PFSK-1 (cell line): ENCODE results near the gene MCM6.

Experiments
- FOXP2 ChIP-seq: optimal IDR thresholded peaks from 2 replicates; pipeline ENCODE3; 2011; ENCODE audit warnings: borderline replicate concordance, control low read depth, inconsistent platforms; ENCODE audit not compliant: insufficient read depth; ENCODE audit errors: extremely low read length, extremely low read depth
- POLR2AphosphoS5 ChIP-seq: IDR thresholded peaks from 2 replicates; pipeline ENCODE4 v1.6.1; 2012; ENCODE audit warnings: low read depth, mild to moderate bottlenecking, control low read depth, low read length, moderate library complexity
- REST ChIP-seq, 2 experiments: IDR thresholded peaks; 2 replicates each; pipeline versions ENCODE4 v1.6.1 to v1.8.0; 2011 to 2012; ENCODE audit warnings: low read depth in 2 of 2, low read length in 2 of 2, control low read depth in 1 of 2, inconsistent platforms in 1 of 2, mild to moderate bottlenecking in 1 of 2, moderate library complexity in 1 of 2; ENCODE audit not compliant: insufficient read depth in 1 of 2
- SIN3A ChIP-seq: IDR thresholded peaks from 2 replicates; pipeline ENCODE4 v1.6.1; 2012; ENCODE audit warnings: mild to moderate bottlenecking, low read length, moderate library complexity, borderline replicate concordance; ENCODE audit not compliant: insufficient read depth
- TAF1 ChIP-seq: IDR thresholded peaks from 2 replicates; pipeline ENCODE4 v1.6.1; 2012; ENCODE audit warnings: low read length, control low read depth, borderline replicate concordance; ENCODE audit not compliant: insufficient read depth

Gene MCM6

GRCh38 chr2:135802350-135802749 lies 73.9 kb downstream of the MCM6 start:
- TF ChIP-seq FOXP2: no peak
- TF ChIP-seq REST (IDR thresholded peaks at IDR 0.05; ENCODE audit: insufficient read depth in 1 of 2, low read depth in 2 of 2, low read length in 2 of 2): no peak
- no peak for TF ChIP-seq TAF1
- TF ChIP-seq SIN3A: no peak
- no peak for TF ChIP-seq POLR2AphosphoS5

- TF ChIP-seq TAF1 (no peak), SIN3A (no peak), REST (IDR thresholded peaks at IDR 0.05; ENCODE audit: insufficient read depth in 1 of 2, low read depth in 2 of 2, low read length in 2 of 2) (no peak), FOXP2 (no peak), POLR2AphosphoS5 (no peak)
These were observed 75.5 kb downstream of the MCM6 start for GRCh38 chr2:135800513-135801460.

GRCh38 chr2:135799738-135800137 lies 76.5 kb downstream of the MCM6 start:
- TF ChIP-seq REST (IDR thresholded peaks at IDR 0.05; ENCODE audit: insufficient read depth in 1 of 2, low read depth in 2 of 2, low read length in 2 of 2) (no peak), SIN3A (no peak), POLR2AphosphoS5 (no peak), FOXP2 (no peak), TAF1 (no peak)

- TF ChIP-seq POLR2AphosphoS5 (no peak), TAF1 (no peak), REST (IDR thresholded peaks at IDR 0.05; ENCODE audit: insufficient read depth in 1 of 2, low read depth in 2 of 2, low read length in 2 of 2) (no peak), FOXP2 (no peak), SIN3A (no peak)
These were observed 77.5 kb downstream of the MCM6 start for GRCh38 chr2:135798762-135799161.
